GM23248 (cell line): ENCODE measurements around the gene LYZL2.

Experiments
- EZH2 ChIP-seq: fragments of 200-600 bp; sonication (generic); IDR thresholded peaks from 2 replicates; pipeline ENCODE4 v1.6.1; 2018; ENCODE audit warnings: antibody characterized with exemption, mild to moderate bottlenecking; ENCODE audit not compliant: insufficient read depth, poor library complexity, severe bottlenecking
- EZH2phosphoT487 ChIP-seq: fragments of 200-600 bp; sonication (generic); IDR thresholded peaks from 2 replicates; pipeline ENCODE4 v1.6.1; 2018; ENCODE audit warnings: antibody characterized with exemption, moderate library complexity, mild to moderate bottlenecking, low read depth; ENCODE audit not compliant: insufficient read depth

DNA sequence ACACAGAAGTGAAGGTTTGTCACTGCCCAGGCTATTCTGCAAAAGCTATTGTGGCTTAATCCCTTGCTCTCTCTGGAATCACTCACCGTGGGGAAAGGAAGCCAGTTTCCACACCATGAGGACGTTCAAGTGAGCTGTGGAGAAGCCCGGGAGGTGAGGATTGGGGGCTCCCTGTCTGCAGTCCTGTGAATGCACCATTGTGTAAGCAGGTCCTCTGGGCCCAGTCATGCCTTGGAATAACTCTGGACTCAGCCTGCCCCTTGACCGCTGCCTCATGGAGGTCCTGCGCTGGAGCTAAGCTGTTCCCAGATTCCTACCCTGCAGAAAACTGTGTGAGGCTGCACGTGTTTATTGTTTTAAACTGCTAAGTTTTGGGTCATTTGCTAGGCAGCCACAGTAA lies 33.5 kb downstream of the LYZL2 start:
- TF ChIP-seq EZH2phosphoT487, result no peak
- no peak for TF ChIP-seq EZH2
